GM23338 (cell line): Measurements from ENCODE around the gene GSTP1. TPM values are rescaled to one million over a fixed set of nuclear protein-coding genes. Genes with fewer than 3 reads are reported as not detected.

Experiments used
- ATAC-seq: fragments of 200-7000 bp; cut with Tn5 transposase; 3 replicates; pipeline ENCODE4 v1.9.1; 2020
- DNase-seq: peaks from one replicate; pipeline ENCODE4 v3.0.0-alpha.2; 2015; ENCODE audit warnings: low spot score
- H2AFZ ChIP-seq: fragments of 200-600 bp; sonication (generic); 2 replicates; pipeline ENCODE4 v1.8.0; 2016; ENCODE audit warnings: antibody characterized with exemption, mild to moderate bottlenecking, moderate library complexity
- H3F3A ChIP-seq: fragments of 200-600 bp; sonication (generic); replicated peaks from 2 replicates; pipeline ENCODE4 v1.8.0; 2017; ENCODE audit warnings: antibody characterized with exemption, mixed run types, low read depth
- H3K27ac ChIP-seq: fragments of 200-600 bp; sonication (generic); 2 replicates; pipeline ENCODE4 v1.6.1; 2016; ENCODE audit warnings: low read depth
- H3K27me3 ChIP-seq: fragments of 200-600 bp; sonication (generic); 2 replicates; pipeline ENCODE4 v1.8.0; 2016; ENCODE audit warnings: mild to moderate bottlenecking, mixed run types, moderate library complexity; ENCODE audit not compliant: insufficient read depth
- H3K36me3 ChIP-seq: fragments of 200-600 bp; sonication (generic); 2 replicates; pipeline ENCODE4 v1.8.0; 2016; ENCODE audit warnings: mild to moderate bottlenecking; ENCODE audit not compliant: insufficient read depth
- H3K4me1 ChIP-seq: fragments of 200-600 bp; sonication (generic); 2 replicates; pipeline ENCODE4 v1.8.0; 2016; ENCODE audit warnings: mild to moderate bottlenecking, moderate library complexity; ENCODE audit not compliant: insufficient read depth
- H3K4me2 ChIP-seq: fragments of 200-600 bp; sonication (generic); 2 replicates; pipeline ENCODE4 v1.7.1; 2017; ENCODE audit warnings: mixed run types
- H3K4me3 ChIP-seq: fragments of 200-600 bp; sonication (generic); 2 replicates; pipeline ENCODE4 v1.6.1; 2016; ENCODE audit warnings: mixed run types
- H3K79me2 ChIP-seq: fragments of 200-600 bp; sonication (generic); replicated peaks from 2 replicates; pipeline ENCODE4 v1.8.0; 2017; ENCODE audit warnings: mild to moderate bottlenecking; ENCODE audit not compliant: insufficient read depth
- H3K9me2 ChIP-seq: fragments of 200-600 bp; sonication (generic); 2 replicates; pipeline ENCODE4 v1.8.0; 2017; ENCODE audit not compliant: insufficient read depth
- H4K20me1 ChIP-seq: fragments of 200-600 bp; sonication (generic); replicated peaks from 2 replicates; pipeline ENCODE4 v1.8.0; 2017; ENCODE audit warnings: mild to moderate bottlenecking; ENCODE audit not compliant: insufficient read depth
- H3K27ac Mint-ChIP-seq: 2 replicates; pipeline ENCODE4 v1.8.0; 2020; ENCODE audit warnings: inconsistent platforms, mild to moderate bottlenecking, moderate library complexity, mixed read lengths
- H3K27me3 Mint-ChIP-seq: 3 replicates; pipeline ENCODE4 v1.8.0; 2022; ENCODE audit warnings: low read depth, mild to moderate bottlenecking, moderate library complexity, mixed read lengths, inconsistent platforms; ENCODE audit not compliant: insufficient read depth, poor library complexity
- H3K36me3 Mint-ChIP-seq: 3 replicates; pipeline ENCODE4 v1.8.0; 2021; ENCODE audit warnings: low read depth, mild to moderate bottlenecking, inconsistent platforms, moderate library complexity, mixed read lengths
- H3K4me1 Mint-ChIP-seq: 3 replicates; pipeline ENCODE4 v1.8.0; 2020; ENCODE audit warnings: mild to moderate bottlenecking, inconsistent platforms, mixed read lengths
- H3K4me3 Mint-ChIP-seq: 3 replicates; pipeline ENCODE4 v1.8.0; 2021; ENCODE audit warnings: moderate library complexity, mild to moderate bottlenecking, inconsistent platforms, mixed read lengths
- H3K9me3 Mint-ChIP-seq: 3 replicates; pipeline ENCODE4 v1.8.0; 2020; ENCODE audit warnings: moderate library complexity, mild to moderate bottlenecking, inconsistent platforms, mixed read lengths
- CREB1 ChIP-seq: fragments of 250-450 bp; sonication (Bioruptor Pico); IDR thresholded peaks from 2 replicates; pipeline ENCODE4 v1.5.0; 2020; ENCODE audit warnings: low read depth, mild to moderate bottlenecking, moderate library complexity
- CTCF ChIP-seq, 2 experiments: fragments of 200-600 bp in 1 of 2; sonication (generic) in 1 of 2; conservative IDR thresholded peaks; 2 replicates each; pipeline versions ENCODE4 v1.5.1 to v1.6.1; 2016 to 2017; ENCODE audit warnings: antibody characterized with exemption in 2 of 2, low read depth in 2 of 2, mild to moderate bottlenecking in 2 of 2, moderate library complexity in 1 of 2
- EZH2phosphoT487 ChIP-seq: fragments of 200-600 bp; sonication (generic); IDR thresholded peaks from one replicate; pipeline ENCODE4 v1.8.1; 2018; ENCODE audit warnings: antibody characterized with exemption; ENCODE audit not compliant: unreplicated experiment
- JUNB ChIP-seq: IDR thresholded peaks from one replicate; pipeline ENCODE4 v1.6.1; 2016; ENCODE audit warnings: antibody characterized with exemption; ENCODE audit not compliant: unreplicated experiment
- NANOG ChIP-seq: IDR thresholded peaks from 2 replicates; pipeline ENCODE4 v1.6.1; 2016; ENCODE audit warnings: antibody characterized with exemption, borderline replicate concordance
- ZNF462 ChIP-seq: fragments of 250-450 bp; sonication (Bioruptor Pico); IDR thresholded peaks from 2 replicates; pipeline ENCODE4 v1.5.0; 2020; ENCODE audit warnings: mild to moderate bottlenecking, moderate library complexity
- polyA plus RNA-seq: library from polyadenylated mRNA; unstranded; fragments of >200 nt; fragmentation: Nextera tagmentation; extraction: Ambion mirVana; gene quantifications from 2 replicates; pipeline ENCODE4 v1.2.1, GENCODE V29; 2016
- total RNA-seq: library from RNA; depleted of rRNA; stranded (reverse); fragments of >200 nt; shearing (Covaris generic); gene quantifications from 2 replicates; pipeline ENCODE4 v1.2.3, GENCODE V29; 2014

Gene GSTP1
- total and polyA plus RNA-seq, 2 experiments from 2014 or later = 1,776 to 1,881 TPM

GRCh38 chr11:67572305-67572704 is 11.3 kb upstream of the GSTP1 start (continued):
- TF ChIP-seq ZNF462 (no peak), NANOG (no peak)

GRCh38 chr11:67572747-67573419 is 10.7 kb upstream of the GSTP1 start:
- H3K9me2 ChIP-seq = no peaks in the 10 kb centered on the region
- Mint-ChIP-seq H3K9me3 (peaks cover 10% of the 10 kb centered on the region; the same call in 2 of the 3 replicates), H3K4me3 (no peak overlapping the region), H3K27me3 (peaks cover 16% of the 10 kb centered on the region), H3K36me3 (no peaks in the 10 kb centered on the region), H3K27ac (no peak overlapping the region), H3K4me1 (peaks cover 3% of the 10 kb centered on the region; the same call in 1 of the 3 replicates)
- H2AFZ ChIP-seq = no peak overlapping the region
- no peaks in the 10 kb centered on the region for H3F3A ChIP-seq
- no peaks in the 10 kb centered on the region for H3K79me2 ChIP-seq
- DNase-seq (peak; percentile 87), ATAC-seq (peak; percentile 65)
- no peak overlapping the region for H3K4me3 ChIP-seq
- H3K27me3 ChIP-seq = no peaks in the 10 kb centered on the region
- H4K20me1 ChIP-seq = no peaks in the 10 kb centered on the region
- no peaks in the 10 kb centered on the region for H3K36me3 ChIP-seq
- H3K4me1 ChIP-seq = peaks cover 4% of the 10 kb centered on the region; the same call in 1 of the 2 replicates
- no peak overlapping the region for H3K4me2 ChIP-seq
- TF ChIP-seq JUNB (no peak), CREB1 (CRISPR knock-in tag) (0 out of 2 replicates have a peak, but pooled peaks have one; percentile 17), EZH2phosphoT487 (no peak), CTCF (conservative IDR thresholded peaks at IDR 0.05; ENCODE audit: low read depth in 2 of 2) (peak; percentile 76 to 89)
- no peak overlapping the region for H3K27ac ChIP-seq
